Smooth muscle cell (in vitro differentiated cells): ENCODE measurements around the gene TTC4. TPM values are rescaled to one million over a fixed set of nuclear protein-coding genes. Genes with fewer than 3 reads are reported as not detected.
A peak's percentile ranks its signal among the peaks of the same experiment; 100 is the strongest.

Source experiments
- DNase-seq: peaks from one replicate; lab custom pipeline; 2025; ENCODE audit not compliant: unreplicated experiment; lab: John Stamatoyannopoulos, UW
- H2AFZ ChIP-seq: fragments of 200-600 bp; sonication (generic); 2 replicates; pipeline ENCODE4 v1.6.0; 2016; ENCODE audit warnings: antibody characterized with exemption, low read depth, mild to moderate bottlenecking
- H3F3A ChIP-seq: fragments of 200-600 bp; sonication (generic); 2 replicates; pipeline ENCODE4 v1.6.0; 2017; ENCODE audit warnings: antibody characterized with exemption, low read depth
- H3K27ac ChIP-seq: fragments of 200-600 bp; sonication (generic); 2 replicates; pipeline ENCODE4 v1.5.1; 2016; ENCODE audit warnings: low read depth, mild to moderate bottlenecking
- H3K27me3 ChIP-seq: fragments of 200-600 bp; sonication (generic); 2 replicates; pipeline ENCODE4 v1.6.1; 2016; ENCODE audit warnings: low read depth, mild to moderate bottlenecking
- H3K36me3 ChIP-seq: fragments of 200-600 bp; sonication (generic); 2 replicates; pipeline ENCODE4 v1.5.1; 2016; ENCODE audit warnings: low read depth
- H3K4me1 ChIP-seq: fragments of 200-600 bp; sonication (generic); 2 replicates; pipeline ENCODE4 v1.5.1; 2016; ENCODE audit warnings: low read depth
- H3K4me2 ChIP-seq: fragments of 200-600 bp; sonication (generic); 2 replicates; pipeline ENCODE4 v1.6.0; 2016; ENCODE audit warnings: mild to moderate bottlenecking
- H3K4me3 ChIP-seq: fragments of 200-600 bp; sonication (generic); 2 replicates; pipeline ENCODE4 v1.5.1; 2016; ENCODE audit warnings: mild to moderate bottlenecking
- H3K79me2 ChIP-seq: fragments of 200-600 bp; sonication (generic); 2 replicates; pipeline ENCODE4 v1.6.0; 2016; ENCODE audit warnings: low read depth, mild to moderate bottlenecking
- H3K9ac ChIP-seq: fragments of 200-600 bp; sonication (generic); 2 replicates; pipeline ENCODE4 v1.6.0; 2016; ENCODE audit warnings: low read depth
- H3K9me3 ChIP-seq: fragments of 200-600 bp; sonication (generic); replicated peaks from 2 replicates; pipeline ENCODE4 v1.5.1; 2016; ENCODE audit warnings: low read depth
- H4K20me1 ChIP-seq: fragments of 200-600 bp; sonication (generic); 2 replicates; pipeline ENCODE4 v1.6.0; 2016; ENCODE audit warnings: low read depth
- CTCF ChIP-seq: fragments of 200-600 bp; sonication (generic); IDR thresholded peaks from 2 replicates; pipeline ENCODE4 v1.5.1; 2017; ENCODE audit warnings: borderline replicate concordance, mild to moderate bottlenecking, antibody characterized with exemption; ENCODE audit not compliant: insufficient read depth, poor library complexity, severe bottlenecking
- WGBS: methylation state at CpG from one replicate; pipeline ENCODE4 v1.1.7; 2016; ENCODE audit warnings: low lambda C conversion rate; 5-methylcytosine and 5-hydroxymethylcytosine counted together
- polyA plus RNA-seq: library from polyadenylated mRNA; unstranded; fragments of >200 nt; fragmentation: Nextera tagmentation; extraction: Ambion mirVana; gene quantifications from 2 replicates; pipeline ENCODE4 v1.2.1, GENCODE V29; 2016
- total RNA-seq: library from RNA; depleted of rRNA; stranded (reverse); fragments of >200 nt; gene quantifications from 2 replicates; pipeline ENCODE4 v1.2.3, GENCODE V29; 2014

Gene TTC4
- total and polyA plus RNA-seq, 2 experiments from 2014 or later: 14.7 to 27.3 TPM

DNA sequence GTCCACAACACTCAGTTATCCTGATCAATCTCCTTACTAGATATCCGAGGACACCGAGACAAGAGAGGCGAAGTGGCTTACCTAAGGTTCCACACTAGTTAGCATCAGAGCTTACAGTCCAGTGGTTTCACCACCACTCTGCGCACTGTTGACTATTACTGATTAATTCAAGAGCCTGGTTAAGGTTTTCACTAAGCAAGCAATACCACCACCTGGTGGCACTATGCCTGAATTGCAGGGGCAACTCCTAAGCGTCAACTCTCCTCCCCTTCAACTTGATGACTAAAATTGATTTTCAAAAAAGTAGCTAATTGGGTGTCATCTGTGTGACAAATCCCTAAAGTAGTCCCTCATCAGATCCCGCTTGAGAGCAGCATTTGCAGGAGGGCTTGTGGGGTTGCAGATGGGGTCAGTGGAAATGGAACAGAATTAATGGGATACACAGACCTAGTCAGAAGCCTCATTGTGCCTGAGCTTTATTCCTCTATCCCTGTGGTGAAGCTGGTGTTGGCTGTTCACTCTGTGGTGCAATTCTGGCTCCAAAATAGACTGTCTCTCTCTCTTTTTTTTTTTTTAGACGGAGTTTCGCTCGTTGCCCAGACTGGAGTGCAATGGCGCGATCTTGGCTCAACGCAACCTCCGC is 76.3 kb downstream of the TTC4 start:
- Histone ChIP-seq H2AFZ (no peak overlapping the region), H3K4me2 (no peak overlapping the region), H3K9ac (no peak overlapping the region), H3K4me1 (no peaks in the 10 kb centered on the region), H3K9me3 (no peaks in the 10 kb centered on the region), H3K36me3 (no peaks in the 10 kb centered on the region), H3K27ac (no peak overlapping the region), H4K20me1 (no peaks in the 10 kb centered on the region), H3K27me3 (no peaks in the 10 kb centered on the region), H3K4me3 (no peak overlapping the region), H3K79me2 (no peaks in the 10 kb centered on the region), H3F3A (no peaks in the 10 kb centered on the region)
- WGBS: 84% methylated on average over 13 of the region's 13 CpGs
- TF ChIP-seq CTCF: peak; percentile 56
- no peak for DNase-seq

Other genes with a start within 250 kb of the TTC4 start
- 4.8 TPM in 2 replicates for gene ACOT11, start 167.6 kb upstream of the TTC4 start, total RNA-seq
- 1.6 and 8.8 TPM in 2 replicates for gene ACOT11, start 167.6 kb upstream of the TTC4 start, polyA plus RNA-seq
- gene FAM151A, start 92.3 kb upstream of the TTC4 start, total RNA-seq: not detected in 2 replicates
- not detected in 2 replicates for gene FAM151A, start 92.3 kb upstream of the TTC4 start, polyA plus RNA-seq
- gene MROH7, start 74.1 kb upstream of the TTC4 start, total RNA-seq: 0.58 and 0.76 TPM in 2 replicates
- gene MROH7, start 74.1 kb upstream of the TTC4 start, polyA plus RNA-seq: 0.33 and 0.35 TPM in 2 replicates
- 1.7 and 4.1 TPM in 2 replicates for gene PARS2, start 48.7 kb downstream of the TTC4 start, total RNA-seq
- 4.5 and 5.7 TPM in 2 replicates for gene PARS2, start 48.7 kb downstream of the TTC4 start, polyA plus RNA-seq
- 1.3 TPM in 2 replicates for gene TTC22, start 85.5 kb downstream of the TTC4 start, total RNA-seq
- 0.50 and 2.5 TPM in 2 replicates for gene TTC22, start 85.5 kb downstream of the TTC4 start, polyA plus RNA-seq
- 47.2 and 54.7 TPM in 2 replicates for gene DHCR24, start 171.3 kb downstream of the TTC4 start, total RNA-seq
- 53.5 and 64.2 TPM in 2 replicates for gene DHCR24, start 171.3 kb downstream of the TTC4 start, polyA plus RNA-seq